ENCODE data around the gene AVP. TPM values are rescaled to one million over a fixed set of nuclear protein-coding genes. Genes with fewer than 3 reads are reported as not detected.

Gene AVP
- total RNA-seq, 3 donors from 2014 or later, result not detected

DNA sequence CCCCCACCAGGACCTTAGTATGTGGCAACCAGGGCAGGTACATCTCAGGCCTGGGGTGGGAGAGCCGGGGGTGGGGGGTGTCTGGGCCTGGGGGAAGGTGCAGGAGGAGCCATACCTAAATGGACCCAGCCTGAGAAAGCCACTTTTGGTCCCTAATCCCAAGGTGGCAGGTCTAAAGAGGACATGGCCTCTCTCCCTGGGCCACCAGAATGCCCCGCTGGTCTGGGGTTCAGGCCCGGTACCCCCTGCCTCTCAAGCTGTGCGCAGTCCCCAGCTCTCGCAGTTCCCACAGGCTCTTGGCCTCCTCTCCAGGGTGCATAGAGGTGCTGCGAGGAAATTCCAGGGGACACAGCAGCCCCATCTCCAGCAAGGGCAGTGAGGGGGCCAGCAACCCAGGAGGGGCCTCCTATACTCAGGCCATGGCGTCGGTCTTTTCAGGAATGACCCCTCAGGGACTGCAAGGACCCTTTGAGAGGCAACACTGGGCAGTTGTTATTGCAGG lies 1.1 kb upstream of the AVP start:
- H3K4me3 ChIP-seq, result no peak overlapping the region
- no peaks in the 10 kb centered on the region for H3K9me3 ChIP-seq
- TF ChIP-seq POLR2A (IDR thresholded peaks at IDR 0.05) (no peak), POLR2AphosphoS5 (IDR thresholded peaks at IDR 0.05) (no peak)
- TF ChIP-seq, protein P1, sequence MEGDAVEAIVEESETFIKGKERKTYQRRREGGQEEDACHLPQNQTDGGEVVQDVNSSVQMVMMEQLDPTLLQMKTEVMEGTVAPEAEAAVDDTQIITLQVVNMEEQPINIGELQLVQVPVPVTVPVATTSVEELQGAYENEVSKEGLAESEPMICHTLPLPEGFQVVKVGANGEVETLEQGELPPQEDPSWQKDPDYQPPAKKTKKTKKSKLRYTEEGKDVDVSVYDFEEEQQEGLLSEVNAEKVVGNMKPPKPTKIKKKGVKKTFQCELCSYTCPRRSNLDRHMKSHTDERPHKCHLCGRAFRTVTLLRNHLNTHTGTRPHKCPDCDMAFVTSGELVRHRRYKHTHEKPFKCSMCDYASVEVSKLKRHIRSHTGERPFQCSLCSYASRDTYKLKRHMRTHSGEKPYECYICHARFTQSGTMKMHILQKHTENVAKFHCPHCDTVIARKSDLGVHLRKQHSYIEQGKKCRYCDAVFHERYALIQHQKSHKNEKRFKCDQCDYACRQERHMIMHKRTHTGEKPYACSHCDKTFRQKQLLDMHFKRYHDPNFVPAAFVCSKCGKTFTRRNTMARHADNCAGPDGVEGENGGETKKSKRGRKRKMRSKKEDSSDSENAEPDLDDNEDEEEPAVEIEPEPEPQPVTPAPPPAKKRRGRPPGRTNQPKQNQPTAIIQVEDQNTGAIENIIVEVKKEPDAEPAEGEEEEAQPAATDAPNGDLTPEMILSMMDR (IDR thresholded peaks at IDR 0.05), result no peak
- no peaks in the 10 kb centered on the region for H3K36me3 ChIP-seq
- no peaks in the 10 kb centered on the region for H3K4me1 ChIP-seq
- peaks cover 3 to 18% of the 10 kb centered on the region in 2 donors for H3K27me3 ChIP-seq
- no peak for DNase-seq (ENCODE audit: low spot score in 2 of 2)
- intact Hi-C loops (cut with DNase I; ENCODE audit: low total_unique reads), result no loop called here
- H3K27ac ChIP-seq, result no peak overlapping the region

DNA sequence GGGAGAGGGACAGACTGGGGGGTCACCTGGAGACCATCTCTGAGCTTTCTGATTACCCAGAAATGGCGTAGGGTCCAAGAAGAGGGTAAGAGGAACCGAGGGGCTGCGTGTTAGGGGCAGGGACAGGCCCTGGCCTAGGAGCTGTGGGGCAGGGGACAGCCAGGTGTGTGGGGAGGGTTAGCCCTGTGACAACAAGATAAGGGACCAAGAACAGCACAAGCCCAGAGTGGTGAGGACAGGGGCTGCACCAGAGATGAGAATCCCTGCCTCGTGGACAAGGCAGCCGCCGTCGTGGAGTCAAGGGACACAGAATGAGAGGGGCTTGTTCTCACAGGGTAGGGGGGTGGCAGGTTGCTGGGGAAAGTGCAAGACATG lies 449 bp upstream of the AVP start:
- Histone ChIP-seq H3K27me3 (peaks cover 3 to 18% of the 10 kb centered on the region in 2 donors), H3K4me3 (no peak overlapping the region), H3K27ac (no peak overlapping the region), H3K36me3 (no peaks in the 10 kb centered on the region), H3K9me3 (no peaks in the 10 kb centered on the region), H3K4me1 (no peaks in the 10 kb centered on the region)
- intact Hi-C loops (cut with DNase I; ENCODE audit: low total_unique reads), result no loop called here
- TF ChIP-seq POLR2AphosphoS5 (IDR thresholded peaks at IDR 0.05), result no peak
- TF ChIP-seq POLR2A (IDR thresholded peaks at IDR 0.05), result no peak
- TF ChIP-seq, protein P1 (IDR thresholded peaks at IDR 0.05), result no peak
- no peak for DNase-seq (ENCODE audit: low spot score in 2 of 2)

DNA sequence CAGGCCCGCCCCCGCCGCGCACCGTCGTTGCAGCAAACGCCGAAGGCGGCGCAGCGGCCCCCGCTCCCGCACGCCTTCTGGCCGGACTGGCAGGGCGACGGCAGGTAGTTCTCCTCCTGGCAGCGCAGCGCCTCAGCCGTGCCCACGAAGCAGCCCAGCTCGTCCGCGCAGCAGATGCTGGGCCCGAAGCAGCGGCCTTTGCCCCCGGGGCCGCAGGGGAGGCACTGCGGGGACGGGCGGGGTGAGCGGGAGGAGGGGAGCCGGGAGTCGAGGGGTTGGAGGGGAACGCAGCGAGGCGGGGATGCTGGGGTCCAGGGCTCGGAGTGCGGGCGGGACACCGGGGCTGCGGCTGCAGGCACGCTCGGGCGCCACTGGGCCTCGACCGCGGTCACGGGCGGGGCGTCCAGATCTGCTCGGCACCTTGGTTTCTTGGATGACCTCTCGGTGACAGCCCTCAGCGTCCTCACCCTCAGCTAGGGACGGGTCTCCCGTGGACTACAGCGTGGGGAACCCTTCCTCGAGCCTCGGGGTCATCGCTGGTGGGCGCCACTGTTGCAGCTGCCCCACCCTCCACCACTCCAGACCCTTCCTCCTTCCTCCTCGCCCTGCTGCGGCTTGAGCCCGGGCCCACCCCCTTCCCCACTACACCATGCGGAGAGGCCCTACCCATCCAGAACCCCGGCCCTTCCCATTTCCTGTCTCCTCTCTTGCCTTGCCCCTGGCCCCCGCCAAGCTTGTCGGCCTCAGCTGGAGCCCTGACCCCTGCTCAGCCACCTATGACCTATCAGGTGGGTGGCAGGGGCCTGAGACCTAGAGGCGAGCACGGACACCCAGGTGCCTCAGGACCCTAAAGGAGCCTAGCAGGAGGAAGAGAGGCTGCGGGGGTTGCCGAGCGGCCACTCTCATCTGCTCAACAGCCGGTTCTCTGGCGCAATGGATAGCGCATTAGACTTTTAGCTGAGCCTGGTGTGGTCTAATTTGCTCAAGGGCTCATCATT lies 1.3 kb downstream of the AVP start:
- H3K27me3 ChIP-seq, result peaks cover 3 to 18% of the 10 kb centered on the region in 2 donors
- intact Hi-C loops (cut with DNase I; ENCODE audit: low total_unique reads), result no loop called here
- DNase-seq (ENCODE audit: low spot score in 2 of 2), result no peak
- TF ChIP-seq POLR2AphosphoS5 (IDR thresholded peaks at IDR 0.05), result no peak
- no peak for TF ChIP-seq POLR2A (IDR thresholded peaks at IDR 0.05)
- TF ChIP-seq, protein P1 (IDR thresholded peaks at IDR 0.05), result no peak
- no peaks in the 10 kb centered on the region for H3K4me1 ChIP-seq
- H3K36me3 ChIP-seq, result no peaks in the 10 kb centered on the region
- H3K27ac ChIP-seq, result no peak overlapping the region
- peak overlapping the region in 2 of 3 donors; percentile 46 to 71 for H3K4me3 ChIP-seq
- no peaks in the 10 kb centered on the region for H3K9me3 ChIP-seq

DNA sequence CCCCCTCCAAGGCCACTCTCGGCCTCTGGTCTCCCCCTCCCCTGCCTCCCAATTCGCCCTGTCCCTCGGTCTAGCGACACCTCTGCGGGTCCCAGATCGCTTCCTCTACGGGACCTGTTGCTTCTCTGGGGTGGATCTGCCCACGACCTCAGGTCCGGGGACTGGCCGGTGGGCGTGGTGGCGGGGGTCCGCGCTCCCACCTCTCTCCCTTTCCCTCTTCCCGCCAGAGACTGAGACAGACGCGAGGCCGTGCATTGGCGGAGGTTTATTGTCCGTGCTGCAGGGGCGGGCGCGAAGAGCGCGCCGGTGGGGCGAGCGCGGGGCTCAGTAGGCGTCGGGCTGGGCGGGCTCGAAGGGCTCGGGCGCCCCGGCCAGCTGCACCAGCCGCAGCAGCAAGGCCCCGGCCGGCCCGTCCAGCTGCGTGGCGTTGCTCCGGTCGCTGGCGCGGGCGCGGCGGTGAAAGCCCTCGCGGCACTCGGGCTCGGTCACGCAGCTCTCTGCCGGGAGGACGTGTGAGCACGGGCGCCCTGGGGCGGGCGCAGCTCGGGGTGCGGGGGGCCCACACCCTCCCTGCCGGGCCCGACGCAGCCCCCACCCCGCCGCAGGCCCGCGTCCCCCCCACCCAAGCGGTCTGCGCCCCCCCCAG lies 2.1 kb downstream of the AVP start:
- Histone ChIP-seq H3K27me3 (peaks cover 3 to 18% of the 10 kb centered on the region in 2 donors), H3K36me3 (no peaks in the 10 kb centered on the region), H3K9me3 (no peaks in the 10 kb centered on the region), H3K27ac (no peak overlapping the region), H3K4me1 (no peaks in the 10 kb centered on the region), H3K4me3 (peak overlapping the region; percentile 17 to 71 (median 46))
- intact Hi-C loops (cut with DNase I; ENCODE audit: low total_unique reads), result no loop called here
- TF ChIP-seq POLR2AphosphoS5 (IDR thresholded peaks at IDR 0.05) (no peak), POLR2A (IDR thresholded peaks at IDR 0.05) (no peak)
- TF ChIP-seq, protein P1 (IDR thresholded peaks at IDR 0.05), result no peak
- DNase-seq (ENCODE audit: low spot score in 2 of 2), result no peak

DNA sequence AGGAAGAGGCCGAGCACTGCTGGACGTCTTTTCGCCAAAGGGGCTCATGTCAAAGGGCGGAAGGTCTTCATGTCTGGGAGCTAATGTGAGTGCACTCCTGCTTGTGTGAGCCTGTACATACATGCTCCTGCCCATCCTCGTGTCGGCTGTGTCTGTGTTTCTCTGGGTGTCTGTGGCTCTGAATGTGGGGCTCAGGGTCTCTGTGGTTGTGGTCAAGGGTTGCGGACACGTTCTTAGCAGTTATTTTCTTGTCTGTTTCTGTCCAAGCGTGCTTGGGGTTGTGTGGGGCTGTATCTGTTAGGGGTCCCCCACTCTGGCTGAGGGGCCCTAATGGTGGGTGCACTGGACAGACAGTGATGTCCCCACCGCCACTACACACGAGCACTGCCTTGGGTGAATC lies 2.9 kb downstream of the AVP start:
- Histone ChIP-seq H3K4me3 (no peak overlapping the region), H3K27me3 (peaks cover 3 to 18% of the 10 kb centered on the region in 2 donors), H3K27ac (no peak overlapping the region), H3K9me3 (no peaks in the 10 kb centered on the region), H3K4me1 (no peaks in the 10 kb centered on the region), H3K36me3 (no peaks in the 10 kb centered on the region)
- intact Hi-C loops (cut with DNase I; ENCODE audit: low total_unique reads), result no loop called here
- no peak for DNase-seq (ENCODE audit: low spot score in 2 of 2)
- no peak for TF ChIP-seq POLR2A (IDR thresholded peaks at IDR 0.05)
- no peak for TF ChIP-seq POLR2AphosphoS5 (IDR thresholded peaks at IDR 0.05)
- TF ChIP-seq, protein P1 (IDR thresholded peaks at IDR 0.05), result no peak
